GM23338 (cell line): Measurements from ENCODE around the gene ZNF638. TPM values are rescaled to one million over a fixed set of nuclear protein-coding genes. Genes with fewer than 3 reads are reported as not detected.

ENCODE experiments used
- ATAC-seq: fragments of 200-7000 bp; cut with Tn5 transposase; 3 replicates; pipeline ENCODE4 v1.9.1; 2020
- DNase-seq: peaks from one replicate; pipeline ENCODE4 v3.0.0-alpha.2; 2015; ENCODE audit warnings: low spot score
- H2AFZ ChIP-seq: fragments of 200-600 bp; sonication (generic); 2 replicates; pipeline ENCODE4 v1.8.0; 2016; ENCODE audit warnings: antibody characterized with exemption, mild to moderate bottlenecking, moderate library complexity
- H3F3A ChIP-seq: fragments of 200-600 bp; sonication (generic); replicated peaks from 2 replicates; pipeline ENCODE4 v1.8.0; 2017; ENCODE audit warnings: antibody characterized with exemption, mixed run types, low read depth
- H3K27ac ChIP-seq: fragments of 200-600 bp; sonication (generic); 2 replicates; pipeline ENCODE4 v1.6.1; 2016; ENCODE audit warnings: low read depth
- H3K27me3 ChIP-seq: fragments of 200-600 bp; sonication (generic); 2 replicates; pipeline ENCODE4 v1.8.0; 2016; ENCODE audit warnings: mild to moderate bottlenecking, mixed run types, moderate library complexity; ENCODE audit not compliant: insufficient read depth
- H3K36me3 ChIP-seq: fragments of 200-600 bp; sonication (generic); 2 replicates; pipeline ENCODE4 v1.8.0; 2016; ENCODE audit warnings: mild to moderate bottlenecking; ENCODE audit not compliant: insufficient read depth
- H3K4me1 ChIP-seq: fragments of 200-600 bp; sonication (generic); 2 replicates; pipeline ENCODE4 v1.8.0; 2016; ENCODE audit warnings: mild to moderate bottlenecking, moderate library complexity; ENCODE audit not compliant: insufficient read depth
- H3K4me2 ChIP-seq: fragments of 200-600 bp; sonication (generic); 2 replicates; pipeline ENCODE4 v1.7.1; 2017; ENCODE audit warnings: mixed run types
- H3K4me3 ChIP-seq: fragments of 200-600 bp; sonication (generic); 2 replicates; pipeline ENCODE4 v1.6.1; 2016; ENCODE audit warnings: mixed run types
- H3K79me2 ChIP-seq: fragments of 200-600 bp; sonication (generic); replicated peaks from 2 replicates; pipeline ENCODE4 v1.8.0; 2017; ENCODE audit warnings: mild to moderate bottlenecking; ENCODE audit not compliant: insufficient read depth
- H3K9me2 ChIP-seq: fragments of 200-600 bp; sonication (generic); 2 replicates; pipeline ENCODE4 v1.8.0; 2017; ENCODE audit not compliant: insufficient read depth
- H4K20me1 ChIP-seq: fragments of 200-600 bp; sonication (generic); replicated peaks from 2 replicates; pipeline ENCODE4 v1.8.0; 2017; ENCODE audit warnings: mild to moderate bottlenecking; ENCODE audit not compliant: insufficient read depth
- H3K27ac Mint-ChIP-seq: 2 replicates; pipeline ENCODE4 v1.8.0; 2020; ENCODE audit warnings: inconsistent platforms, mild to moderate bottlenecking, moderate library complexity, mixed read lengths
- H3K27me3 Mint-ChIP-seq: 3 replicates; pipeline ENCODE4 v1.8.0; 2022; ENCODE audit warnings: low read depth, mild to moderate bottlenecking, moderate library complexity, mixed read lengths, inconsistent platforms; ENCODE audit not compliant: insufficient read depth, poor library complexity
- H3K36me3 Mint-ChIP-seq: 3 replicates; pipeline ENCODE4 v1.8.0; 2021; ENCODE audit warnings: low read depth, mild to moderate bottlenecking, inconsistent platforms, moderate library complexity, mixed read lengths
- H3K4me1 Mint-ChIP-seq: 3 replicates; pipeline ENCODE4 v1.8.0; 2020; ENCODE audit warnings: mild to moderate bottlenecking, inconsistent platforms, mixed read lengths
- H3K4me3 Mint-ChIP-seq: 3 replicates; pipeline ENCODE4 v1.8.0; 2021; ENCODE audit warnings: moderate library complexity, mild to moderate bottlenecking, inconsistent platforms, mixed read lengths
- H3K9me3 Mint-ChIP-seq: 3 replicates; pipeline ENCODE4 v1.8.0; 2020; ENCODE audit warnings: moderate library complexity, mild to moderate bottlenecking, inconsistent platforms, mixed read lengths
- EZH2 ChIP-seq: fragments of 200-600 bp; sonication (generic); IDR thresholded peaks from one replicate; pipeline ENCODE4 v1.8.0; 2017; ENCODE audit warnings: antibody characterized with exemption, mild to moderate bottlenecking, low read depth; ENCODE audit not compliant: unreplicated experiment
- EZH2phosphoT487 ChIP-seq: fragments of 200-600 bp; sonication (generic); IDR thresholded peaks from one replicate; pipeline ENCODE4 v1.8.1; 2018; ENCODE audit warnings: antibody characterized with exemption; ENCODE audit not compliant: unreplicated experiment
- NANOG ChIP-seq: IDR thresholded peaks from 2 replicates; pipeline ENCODE4 v1.6.1; 2016; ENCODE audit warnings: antibody characterized with exemption, borderline replicate concordance
- POLR2AphosphoS5 ChIP-seq: IDR thresholded peaks from 2 replicates; pipeline ENCODE4 v1.6.1; 2016; ENCODE audit warnings: antibody characterized with exemption, low read depth
- STAT1 ChIP-seq: IDR thresholded peaks from one replicate; pipeline ENCODE4 v1.6.1; 2016; ENCODE audit warnings: antibody characterized with exemption; ENCODE audit not compliant: unreplicated experiment
- polyA plus RNA-seq: library from polyadenylated mRNA; unstranded; fragments of >200 nt; fragmentation: Nextera tagmentation; extraction: Ambion mirVana; gene quantifications from 2 replicates; pipeline ENCODE4 v1.2.1, GENCODE V29; 2016
- total RNA-seq: library from RNA; depleted of rRNA; stranded (reverse); fragments of >200 nt; shearing (Covaris generic); gene quantifications from 2 replicates; pipeline ENCODE4 v1.2.3, GENCODE V29; 2014
- TF ChIP-seq, protein P1 (sequence below): fragments of 250-450 bp; sonication (Bioruptor Pico); IDR thresholded peaks from 2 replicates; pipeline ENCODE4 v1.5.0; 2020; ENCODE audit warnings: mild to moderate bottlenecking, moderate library complexity
- TF ChIP-seq, protein P2 (sequence below), 2 experiments: fragments of 200-600 bp in 1 of 2; sonication (generic) in 1 of 2; conservative IDR thresholded peaks; 2 replicates each; pipeline versions ENCODE4 v1.5.1 to v1.6.1; 2016 to 2017; ENCODE audit warnings: antibody characterized with exemption in 2 of 2, low read depth in 2 of 2, mild to moderate bottlenecking in 2 of 2, moderate library complexity in 1 of 2

Gene ZNF638
- total and polyA plus RNA-seq, 2 experiments from 2014 or later: 185 to 190 TPM

DNA sequence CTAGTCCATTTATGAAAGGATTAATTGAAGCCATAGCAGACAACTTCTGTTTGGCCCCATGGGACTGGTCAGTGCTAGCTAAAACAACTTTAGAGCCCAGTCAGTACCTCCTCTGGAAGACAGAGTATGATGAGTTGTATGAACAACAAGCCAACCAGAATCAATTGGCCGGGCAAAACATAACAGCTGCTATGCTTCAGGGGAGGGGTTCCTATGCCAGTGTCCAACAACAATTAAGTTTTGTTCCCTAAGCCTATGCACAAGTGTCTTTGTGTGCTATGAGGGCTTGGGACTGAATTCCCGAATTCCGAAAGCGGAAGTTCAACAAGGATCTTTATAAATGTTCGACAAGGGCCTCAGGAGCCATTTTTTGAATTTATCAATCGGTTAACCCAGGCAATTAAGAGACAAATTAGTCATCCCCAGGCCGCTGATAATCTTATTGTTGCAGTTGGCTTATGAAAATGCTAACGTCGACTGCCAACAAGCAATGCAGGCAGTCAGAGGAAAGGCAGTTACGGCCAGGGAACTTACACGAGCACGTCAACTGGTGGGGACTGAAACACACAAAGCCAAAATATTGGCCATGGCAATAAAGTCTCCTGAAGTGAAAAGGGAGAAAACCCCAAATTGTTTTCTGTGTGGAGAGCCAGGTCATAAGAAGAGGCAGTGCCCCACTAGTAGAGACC is 57.9 kb downstream of the ZNF638 start (continued):
- TF ChIP-seq POLR2AphosphoS5 (no peak), EZH2phosphoT487 (no peak)
- TF ChIP-seq, protein P1, sequence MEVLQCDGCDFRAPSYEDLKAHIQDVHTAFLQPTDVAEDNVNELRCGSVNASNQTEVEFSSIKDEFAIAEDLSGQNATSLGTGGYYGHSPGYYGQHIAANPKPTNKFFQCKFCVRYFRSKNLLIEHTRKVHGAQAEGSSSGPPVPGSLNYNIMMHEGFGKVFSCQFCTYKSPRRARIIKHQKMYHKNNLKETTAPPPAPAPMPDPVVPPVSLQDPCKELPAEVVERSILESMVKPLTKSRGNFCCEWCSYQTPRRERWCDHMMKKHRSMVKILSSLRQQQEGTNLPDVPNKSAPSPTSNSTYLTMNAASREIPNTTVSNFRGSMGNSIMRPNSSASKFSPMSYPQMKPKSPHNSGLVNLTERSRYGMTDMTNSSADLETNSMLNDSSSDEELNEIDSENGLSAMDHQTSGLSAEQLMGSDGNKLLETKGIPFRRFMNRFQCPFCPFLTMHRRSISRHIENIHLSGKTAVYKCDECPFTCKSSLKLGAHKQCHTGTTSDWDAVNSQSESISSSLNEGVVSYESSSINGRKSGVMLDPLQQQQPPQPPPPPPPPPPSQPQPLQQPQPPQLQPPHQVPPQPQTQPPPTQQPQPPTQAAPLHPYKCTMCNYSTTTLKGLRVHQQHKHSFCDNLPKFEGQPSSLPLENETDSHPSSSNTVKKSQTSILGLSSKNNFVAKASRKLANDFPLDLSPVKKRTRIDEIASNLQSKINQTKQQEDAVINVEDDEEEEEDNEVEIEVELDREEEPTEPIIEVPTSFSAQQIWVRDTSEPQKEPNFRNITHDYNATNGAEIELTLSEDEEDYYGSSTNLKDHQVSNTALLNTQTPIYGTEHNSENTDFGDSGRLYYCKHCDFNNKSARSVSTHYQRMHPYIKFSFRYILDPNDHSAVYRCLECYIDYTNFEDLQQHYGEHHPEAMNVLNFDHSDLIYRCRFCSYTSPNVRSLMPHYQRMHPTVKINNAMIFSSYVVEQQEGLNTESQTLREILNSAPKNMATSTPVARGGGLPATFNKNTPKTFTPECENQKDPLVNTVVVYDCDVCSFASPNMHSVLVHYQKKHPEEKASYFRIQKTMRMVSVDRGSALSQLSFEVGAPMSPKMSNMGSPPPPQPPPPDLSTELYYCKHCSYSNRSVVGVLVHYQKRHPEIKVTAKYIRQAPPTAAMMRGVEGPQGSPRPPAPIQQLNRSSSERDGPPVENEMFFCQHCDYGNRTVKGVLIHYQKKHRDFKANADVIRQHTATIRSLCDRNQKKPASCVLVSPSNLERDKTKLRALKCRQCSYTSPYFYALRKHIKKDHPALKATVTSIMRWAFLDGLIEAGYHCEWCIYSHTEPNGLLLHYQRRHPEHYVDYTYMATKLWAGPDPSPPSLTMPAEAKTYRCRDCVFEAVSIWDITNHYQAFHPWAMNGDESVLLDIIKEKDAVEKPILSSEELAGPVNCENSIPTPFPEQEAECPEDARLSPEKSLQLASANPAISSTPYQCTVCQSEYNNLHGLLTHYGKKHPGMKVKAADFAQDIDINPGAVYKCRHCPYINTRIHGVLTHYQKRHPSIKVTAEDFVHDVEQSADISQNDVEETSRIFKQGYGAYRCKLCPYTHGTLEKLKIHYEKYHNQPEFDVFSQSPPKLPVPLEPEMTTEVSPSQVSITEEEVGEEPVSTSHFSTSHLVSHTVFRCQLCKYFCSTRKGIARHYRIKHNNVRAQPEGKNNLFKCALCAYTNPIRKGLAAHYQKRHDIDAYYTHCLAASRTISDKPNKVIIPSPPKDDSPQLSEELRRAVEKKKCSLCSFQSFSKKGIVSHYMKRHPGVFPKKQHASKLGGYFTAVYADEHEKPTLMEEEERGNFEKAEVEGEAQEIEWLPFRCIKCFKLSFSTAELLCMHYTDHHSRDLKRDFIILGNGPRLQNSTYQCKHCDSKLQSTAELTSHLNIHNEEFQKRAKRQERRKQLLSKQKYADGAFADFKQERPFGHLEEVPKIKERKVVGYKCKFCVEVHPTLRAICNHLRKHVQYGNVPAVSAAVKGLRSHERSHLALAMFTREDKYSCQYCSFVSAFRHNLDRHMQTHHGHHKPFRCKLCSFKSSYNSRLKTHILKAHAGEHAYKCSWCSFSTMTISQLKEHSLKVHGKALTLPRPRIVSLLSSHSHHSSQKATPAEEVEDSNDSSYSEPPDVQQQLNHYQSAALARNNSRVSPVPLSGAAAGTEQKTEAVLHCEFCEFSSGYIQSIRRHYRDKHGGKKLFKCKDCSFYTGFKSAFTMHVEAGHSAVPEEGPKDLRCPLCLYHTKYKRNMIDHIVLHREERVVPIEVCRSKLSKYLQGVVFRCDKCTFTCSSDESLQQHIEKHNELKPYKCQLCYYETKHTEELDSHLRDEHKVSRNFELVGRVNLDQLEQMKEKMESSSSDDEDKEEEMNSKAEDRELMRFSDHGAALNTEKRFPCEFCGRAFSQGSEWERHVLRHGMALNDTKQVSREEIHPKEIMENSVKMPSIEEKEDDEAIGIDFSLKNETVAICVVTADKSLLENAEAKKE (CRISPR knock-in tag): no peak

DNA sequence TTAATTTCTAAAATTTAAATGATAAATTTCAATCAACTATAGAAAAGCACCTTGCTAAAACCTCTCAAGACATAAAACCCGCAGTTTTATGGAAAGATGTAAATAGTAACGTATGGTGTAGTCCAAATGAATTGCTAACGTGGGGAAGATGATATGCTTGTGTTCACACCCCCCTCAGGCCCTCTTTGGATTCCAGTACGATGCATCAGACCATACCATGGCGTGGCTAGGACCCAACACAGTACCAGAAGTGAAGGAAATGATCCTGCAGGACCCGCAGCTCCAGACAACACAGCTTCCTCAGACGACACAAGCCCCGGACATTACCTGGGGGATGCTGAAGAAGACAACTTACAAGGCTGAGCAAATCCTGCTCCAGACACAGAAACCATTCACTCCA is 61.6 kb downstream of the ZNF638 start:
- H3K27ac Mint-ChIP-seq: no peak overlapping the region
- Histone ChIP-seq H3K27ac (no peak overlapping the region), H3K4me2 (no peak overlapping the region), H3F3A (no peaks in the 10 kb centered on the region), H3K36me3 (peaks cover 32% of the 10 kb centered on the region), H3K79me2 (no peaks in the 10 kb centered on the region), H4K20me1 (no peaks in the 10 kb centered on the region; the same call in 1 of the 2 replicates), H3K4me1 (no peaks in the 10 kb centered on the region), H3K4me3 (no peak overlapping the region), H3K27me3 (no peaks in the 10 kb centered on the region), H3K9me2 (no peaks in the 10 kb centered on the region), H2AFZ (no peak overlapping the region)
- H3K36me3 Mint-ChIP-seq: peaks cover 68% of the 10 kb centered on the region
- no peaks in the 10 kb centered on the region for H3K4me1 Mint-ChIP-seq
- no peak for ATAC-seq
- peaks cover 3% of the 10 kb centered on the region; the same call in 2 of the 3 replicates for H3K9me3 Mint-ChIP-seq
- no peak for DNase-seq
- H3K4me3 Mint-ChIP-seq: no peak overlapping the region
- H3K27me3 Mint-ChIP-seq: peaks cover 2% of the 10 kb centered on the region
- TF ChIP-seq, protein P1 (CRISPR knock-in tag): no peak
- TF ChIP-seq NANOG (no peak), EZH2phosphoT487 (no peak), STAT1 (no peak), EZH2 (no peak)
- TF ChIP-seq, protein P2, sequence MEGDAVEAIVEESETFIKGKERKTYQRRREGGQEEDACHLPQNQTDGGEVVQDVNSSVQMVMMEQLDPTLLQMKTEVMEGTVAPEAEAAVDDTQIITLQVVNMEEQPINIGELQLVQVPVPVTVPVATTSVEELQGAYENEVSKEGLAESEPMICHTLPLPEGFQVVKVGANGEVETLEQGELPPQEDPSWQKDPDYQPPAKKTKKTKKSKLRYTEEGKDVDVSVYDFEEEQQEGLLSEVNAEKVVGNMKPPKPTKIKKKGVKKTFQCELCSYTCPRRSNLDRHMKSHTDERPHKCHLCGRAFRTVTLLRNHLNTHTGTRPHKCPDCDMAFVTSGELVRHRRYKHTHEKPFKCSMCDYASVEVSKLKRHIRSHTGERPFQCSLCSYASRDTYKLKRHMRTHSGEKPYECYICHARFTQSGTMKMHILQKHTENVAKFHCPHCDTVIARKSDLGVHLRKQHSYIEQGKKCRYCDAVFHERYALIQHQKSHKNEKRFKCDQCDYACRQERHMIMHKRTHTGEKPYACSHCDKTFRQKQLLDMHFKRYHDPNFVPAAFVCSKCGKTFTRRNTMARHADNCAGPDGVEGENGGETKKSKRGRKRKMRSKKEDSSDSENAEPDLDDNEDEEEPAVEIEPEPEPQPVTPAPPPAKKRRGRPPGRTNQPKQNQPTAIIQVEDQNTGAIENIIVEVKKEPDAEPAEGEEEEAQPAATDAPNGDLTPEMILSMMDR (conservative IDR thresholded peaks at IDR 0.05; ENCODE audit: low read depth in 2 of 2): no peak
